WTC11 (cell line): ENCODE measurements around the gene EPHA4. TPM values are rescaled to one million over a fixed set of nuclear protein-coding genes. Genes with fewer than 3 reads are reported as not detected.

Experiments
- ATAC-seq: fragments of 200-7000 bp; cut with Tn5 transposase; 2 replicates; pipeline ENCODE4 v1.10.0; 2021; ENCODE audit warnings: mild to moderate bottlenecking, moderate library complexity
- CTCF ChIA-PET: fragments of 300-600 bp; sonication (Branson Sonifier 250); formaldehyde crosslinking; loops from one replicate; lab custom pipeline; 2021; ENCODE audit warnings: antibody characterized with exemption; lab: Charles Lee
- POLR2A ChIA-PET: fragments of 350-600 bp; sonication (Branson Sonifier 250); formaldehyde crosslinking; loops from one replicate; lab custom pipeline; 2021; ENCODE audit warnings: antibody characterized with exemption; lab: Charles Lee
- DNase-seq: peaks from one replicate; pipeline ENCODE4 v3.0.0; 2021; ENCODE audit warnings: low spot score
- H3K27ac Mint-ChIP-seq: 2 replicates; pipeline ENCODE4 v1.8.0; 2021; ENCODE audit warnings: mixed read lengths
- H3K27me3 Mint-ChIP-seq: 2 replicates; pipeline ENCODE4 v1.8.0; 2021; ENCODE audit warnings: low read depth, mild to moderate bottlenecking, moderate library complexity, mixed read lengths
- H3K36me3 Mint-ChIP-seq: 2 replicates; pipeline ENCODE4 v1.8.0; 2021; ENCODE audit warnings: mixed read lengths
- H3K4me1 Mint-ChIP-seq: 2 replicates; pipeline ENCODE4 v1.8.0; 2022; ENCODE audit warnings: mixed read lengths
- H3K4me3 Mint-ChIP-seq: 2 replicates; pipeline ENCODE4 v1.8.0; 2021; ENCODE audit warnings: mild to moderate bottlenecking, moderate library complexity, mixed read lengths
- H3K9me3 Mint-ChIP-seq: 2 replicates; pipeline ENCODE4 v1.8.0; 2021; ENCODE audit warnings: mixed read lengths
- ARID4B ChIP-seq: sonication (generic); formaldehyde crosslinking; IDR thresholded peaks from 2 replicates; pipeline ENCODE4 v1.8.0; 2023; ENCODE audit warnings: missing genetic modification reagents, mild to moderate bottlenecking, borderline replicate concordance
- ATF2 ChIP-seq: sonication (generic); formaldehyde crosslinking; IDR thresholded peaks from 2 replicates; pipeline ENCODE4 v1.8.1; 2022; ENCODE audit warnings: low read depth, missing genetic modification reagents, borderline replicate concordance
- MYBL2 ChIP-seq: sonication (generic); formaldehyde crosslinking; IDR thresholded peaks from 2 replicates; pipeline ENCODE4 v1.8.1; 2023; ENCODE audit warnings: mild to moderate bottlenecking, moderate library complexity, missing genetic modification reagents
- NFYB ChIP-seq: sonication (generic); formaldehyde crosslinking; conservative IDR thresholded peaks from 2 replicates; pipeline ENCODE4 v1.8.0; 2022; ENCODE audit warnings: low read depth, missing genetic modification reagents
- ZNF423 ChIP-seq: fragments of 250-450 bp; sonication (Bioruptor Pico); IDR thresholded peaks from 2 replicates; pipeline ENCODE4 v2.1.2; 2022; ENCODE audit warnings: mild to moderate bottlenecking, moderate library complexity
- total RNA-seq: library from RNA; stranded (reverse); gene quantifications from 3 replicates; pipeline ENCODE4 v1.2.3, GENCODE V29; 2021
- TF ChIP-seq, protein P1 (sequence below): sonication (generic); formaldehyde crosslinking; IDR thresholded peaks from 2 replicates; pipeline ENCODE4 v1.8.0; 2023; ENCODE audit warnings: missing genetic modification reagents
- TF ChIP-seq, protein P2 (sequence below): fragments of 250-450 bp; sonication (Bioruptor Pico); IDR thresholded peaks from 2 replicates; pipeline ENCODE4 v1.8.0; 2021; ENCODE audit warnings: mild to moderate bottlenecking
- TF ChIP-seq, protein P3 (sequence below): fragments of 200-600 bp; IDR thresholded peaks from 2 replicates; pipeline ENCODE4 v1.8.0; 2022; ENCODE audit warnings: antibody characterized with exemption
- TF ChIP-seq, protein P4 (sequence below): sonication (generic); formaldehyde crosslinking; IDR thresholded peaks from 2 replicates; pipeline ENCODE4 v1.8.0; 2023; ENCODE audit warnings: mild to moderate bottlenecking, missing genetic modification reagents
- TF ChIP-seq, protein P5 (sequence below): sonication (generic); formaldehyde crosslinking; IDR thresholded peaks from 2 replicates; pipeline ENCODE4 v1.8.1; 2023; ENCODE audit warnings: mild to moderate bottlenecking, moderate library complexity, missing genetic modification reagents
- TF ChIP-seq, protein P6 (sequence below): sonication (generic); formaldehyde crosslinking; conservative IDR thresholded peaks from 2 replicates; pipeline ENCODE4 v1.8.1; 2023; ENCODE audit warnings: mild to moderate bottlenecking, low read depth, missing genetic modification reagents, moderate library complexity

The EPHA4 gene
- total RNA-seq, 1 experiment from 2014 or later: 11.0 TPM

GRCh38 chr2:221371347-221371746 is 200.8 kb downstream of the EPHA4 start (continued):
- no peak for TF ChIP-seq ARID4B (CRISPR knock-in tag)
- TF ChIP-seq, protein P1, sequence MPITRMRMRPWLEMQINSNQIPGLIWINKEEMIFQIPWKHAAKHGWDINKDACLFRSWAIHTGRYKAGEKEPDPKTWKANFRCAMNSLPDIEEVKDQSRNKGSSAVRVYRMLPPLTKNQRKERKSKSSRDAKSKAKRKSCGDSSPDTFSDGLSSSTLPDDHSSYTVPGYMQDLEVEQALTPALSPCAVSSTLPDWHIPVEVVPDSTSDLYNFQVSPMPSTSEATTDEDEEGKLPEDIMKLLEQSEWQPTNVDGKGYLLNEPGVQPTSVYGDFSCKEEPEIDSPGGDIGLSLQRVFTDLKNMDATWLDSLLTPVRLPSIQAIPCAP (CRISPR knock-in tag): no peak
- no peak for TF ChIP-seq ATF2 (CRISPR knock-in tag)

- Mint-ChIP-seq H3K9me3 (no peaks in the 10 kb centered on the region; the same call in 1 of the 2 replicates), H3K27me3 (no peaks in the 10 kb centered on the region), H3K4me3 (no peak overlapping the region), H3K4me1 (peaks cover 29% of the 10 kb centered on the region), H3K27ac (no peak overlapping the region), H3K36me3 (no peaks in the 10 kb centered on the region)
- ChIA-PET POLR2A (no interaction called here), CTCF (no interaction called here)
- DNase-seq: no peak
- TF ChIP-seq MYBL2 (CRISPR knock-in tag) (no peak), ZNF423 (CRISPR knock-in tag) (no peak)
- TF ChIP-seq, protein P2, sequence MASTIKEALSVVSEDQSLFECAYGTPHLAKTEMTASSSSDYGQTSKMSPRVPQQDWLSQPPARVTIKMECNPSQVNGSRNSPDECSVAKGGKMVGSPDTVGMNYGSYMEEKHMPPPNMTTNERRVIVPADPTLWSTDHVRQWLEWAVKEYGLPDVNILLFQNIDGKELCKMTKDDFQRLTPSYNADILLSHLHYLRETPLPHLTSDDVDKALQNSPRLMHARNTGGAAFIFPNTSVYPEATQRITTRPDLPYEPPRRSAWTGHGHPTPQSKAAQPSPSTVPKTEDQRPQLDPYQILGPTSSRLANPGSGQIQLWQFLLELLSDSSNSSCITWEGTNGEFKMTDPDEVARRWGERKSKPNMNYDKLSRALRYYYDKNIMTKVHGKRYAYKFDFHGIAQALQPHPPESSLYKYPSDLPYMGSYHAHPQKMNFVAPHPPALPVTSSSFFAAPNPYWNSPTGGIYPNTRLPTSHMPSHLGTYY (CRISPR knock-in tag): no peak
- TF ChIP-seq, protein P3, sequence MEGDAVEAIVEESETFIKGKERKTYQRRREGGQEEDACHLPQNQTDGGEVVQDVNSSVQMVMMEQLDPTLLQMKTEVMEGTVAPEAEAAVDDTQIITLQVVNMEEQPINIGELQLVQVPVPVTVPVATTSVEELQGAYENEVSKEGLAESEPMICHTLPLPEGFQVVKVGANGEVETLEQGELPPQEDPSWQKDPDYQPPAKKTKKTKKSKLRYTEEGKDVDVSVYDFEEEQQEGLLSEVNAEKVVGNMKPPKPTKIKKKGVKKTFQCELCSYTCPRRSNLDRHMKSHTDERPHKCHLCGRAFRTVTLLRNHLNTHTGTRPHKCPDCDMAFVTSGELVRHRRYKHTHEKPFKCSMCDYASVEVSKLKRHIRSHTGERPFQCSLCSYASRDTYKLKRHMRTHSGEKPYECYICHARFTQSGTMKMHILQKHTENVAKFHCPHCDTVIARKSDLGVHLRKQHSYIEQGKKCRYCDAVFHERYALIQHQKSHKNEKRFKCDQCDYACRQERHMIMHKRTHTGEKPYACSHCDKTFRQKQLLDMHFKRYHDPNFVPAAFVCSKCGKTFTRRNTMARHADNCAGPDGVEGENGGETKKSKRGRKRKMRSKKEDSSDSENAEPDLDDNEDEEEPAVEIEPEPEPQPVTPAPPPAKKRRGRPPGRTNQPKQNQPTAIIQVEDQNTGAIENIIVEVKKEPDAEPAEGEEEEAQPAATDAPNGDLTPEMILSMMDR: no peak
- ATAC-seq: no peak
Measured at GRCh38 chr2:221370857-221371211, 201.3 kb downstream of the EPHA4 start.

- POLR2A ChIA-PET: no interaction called here
- H3K36me3 Mint-ChIP-seq: no peaks in the 10 kb centered on the region
- TF ChIP-seq, protein P4, sequence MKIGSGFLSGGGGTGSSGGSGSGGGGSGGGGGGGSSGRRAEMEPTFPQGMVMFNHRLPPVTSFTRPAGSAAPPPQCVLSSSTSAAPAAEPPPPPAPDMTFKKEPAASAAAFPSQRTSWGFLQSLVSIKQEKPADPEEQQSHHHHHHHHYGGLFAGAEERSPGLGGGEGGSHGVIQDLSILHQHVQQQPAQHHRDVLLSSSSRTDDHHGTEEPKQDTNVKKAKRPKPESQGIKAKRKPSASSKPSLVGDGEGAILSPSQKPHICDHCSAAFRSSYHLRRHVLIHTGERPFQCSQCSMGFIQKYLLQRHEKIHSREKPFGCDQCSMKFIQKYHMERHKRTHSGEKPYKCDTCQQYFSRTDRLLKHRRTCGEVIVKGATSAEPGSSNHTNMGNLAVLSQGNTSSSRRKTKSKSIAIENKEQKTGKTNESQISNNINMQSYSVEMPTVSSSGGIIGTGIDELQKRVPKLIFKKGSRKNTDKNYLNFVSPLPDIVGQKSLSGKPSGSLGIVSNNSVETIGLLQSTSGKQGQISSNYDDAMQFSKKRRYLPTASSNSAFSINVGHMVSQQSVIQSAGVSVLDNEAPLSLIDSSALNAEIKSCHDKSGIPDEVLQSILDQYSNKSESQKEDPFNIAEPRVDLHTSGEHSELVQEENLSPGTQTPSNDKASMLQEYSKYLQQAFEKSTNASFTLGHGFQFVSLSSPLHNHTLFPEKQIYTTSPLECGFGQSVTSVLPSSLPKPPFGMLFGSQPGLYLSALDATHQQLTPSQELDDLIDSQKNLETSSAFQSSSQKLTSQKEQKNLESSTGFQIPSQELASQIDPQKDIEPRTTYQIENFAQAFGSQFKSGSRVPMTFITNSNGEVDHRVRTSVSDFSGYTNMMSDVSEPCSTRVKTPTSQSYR (CRISPR knock-in tag): no peak
- TF ChIP-seq NFYB (CRISPR knock-in tag): no peak
- TF ChIP-seq, protein P5, sequence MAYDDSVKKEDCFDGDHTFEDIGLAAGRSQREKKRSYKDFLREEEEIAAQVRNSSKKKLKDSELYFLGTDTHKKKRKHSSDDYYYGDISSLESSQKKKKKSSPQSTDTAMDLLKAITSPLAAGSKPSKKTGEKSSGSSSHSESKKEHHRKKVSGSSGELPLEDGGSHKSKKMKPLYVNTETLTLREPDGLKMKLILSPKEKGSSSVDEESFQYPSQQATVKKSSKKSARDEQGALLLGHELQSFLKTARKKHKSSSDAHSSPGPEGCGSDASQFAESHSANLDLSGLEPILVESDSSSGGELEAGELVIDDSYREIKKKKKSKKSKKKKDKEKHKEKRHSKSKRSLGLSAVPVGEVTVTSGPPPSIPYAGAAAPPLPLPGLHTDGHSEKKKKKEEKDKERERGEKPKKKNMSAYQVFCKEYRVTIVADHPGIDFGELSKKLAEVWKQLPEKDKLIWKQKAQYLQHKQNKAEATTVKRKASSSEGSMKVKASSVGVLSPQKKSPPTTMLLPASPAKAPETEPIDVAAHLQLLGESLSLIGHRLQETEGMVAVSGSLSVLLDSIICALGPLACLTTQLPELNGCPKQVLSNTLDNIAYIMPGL (CRISPR knock-in tag): no peak
- TF ChIP-seq, protein P6, sequence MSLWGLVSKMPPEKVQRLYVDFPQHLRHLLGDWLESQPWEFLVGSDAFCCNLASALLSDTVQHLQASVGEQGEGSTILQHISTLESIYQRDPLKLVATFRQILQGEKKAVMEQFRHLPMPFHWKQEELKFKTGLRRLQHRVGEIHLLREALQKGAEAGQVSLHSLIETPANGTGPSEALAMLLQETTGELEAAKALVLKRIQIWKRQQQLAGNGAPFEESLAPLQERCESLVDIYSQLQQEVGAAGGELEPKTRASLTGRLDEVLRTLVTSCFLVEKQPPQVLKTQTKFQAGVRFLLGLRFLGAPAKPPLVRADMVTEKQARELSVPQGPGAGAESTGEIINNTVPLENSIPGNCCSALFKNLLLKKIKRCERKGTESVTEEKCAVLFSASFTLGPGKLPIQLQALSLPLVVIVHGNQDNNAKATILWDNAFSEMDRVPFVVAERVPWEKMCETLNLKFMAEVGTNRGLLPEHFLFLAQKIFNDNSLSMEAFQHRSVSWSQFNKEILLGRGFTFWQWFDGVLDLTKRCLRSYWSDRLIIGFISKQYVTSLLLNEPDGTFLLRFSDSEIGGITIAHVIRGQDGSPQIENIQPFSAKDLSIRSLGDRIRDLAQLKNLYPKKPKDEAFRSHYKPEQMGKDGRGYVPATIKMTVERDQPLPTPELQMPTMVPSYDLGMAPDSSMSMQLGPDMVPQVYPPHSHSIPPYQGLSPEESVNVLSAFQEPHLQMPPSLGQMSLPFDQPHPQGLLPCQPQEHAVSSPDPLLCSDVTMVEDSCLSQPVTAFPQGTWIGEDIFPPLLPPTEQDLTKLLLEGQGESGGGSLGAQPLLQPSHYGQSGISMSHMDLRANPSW (CRISPR knock-in tag): no peak
Measured at GRCh38 chr2:221370076-221370856, 201.8 kb downstream of the EPHA4 start.

More at GRCh38 chr2:221370076-221370856, 201.8 kb downstream of the EPHA4 start:
- Mint-ChIP-seq H3K27me3 (no peaks in the 10 kb centered on the region), H3K9me3 (no peaks in the 10 kb centered on the region; the same call in 1 of the 2 replicates), H3K4me3 (no peak overlapping the region), H3K4me1 (peaks cover 29% of the 10 kb centered on the region), H3K27ac (no peak overlapping the region)
- ATAC-seq (no peak), DNase-seq (no peak)
- CTCF ChIA-PET: no interaction called here
